HG03575 (cell line): Measurements from ENCODE around the gene PSD4.
A peak's percentile ranks its signal among the peaks of the same experiment; 100 is the strongest.

ENCODE experiments used
- ATAC-seq: cut with Tn5 transposase; IDR thresholded peaks from one replicate; pipeline ENCODE4 v1.9.1; 2021; ENCODE audit not compliant: unreplicated experiment, insufficient number of reproducible peaks, low FRiP score; ENCODE audit errors: extremely low read depth

The PSD4 gene

DNA sequence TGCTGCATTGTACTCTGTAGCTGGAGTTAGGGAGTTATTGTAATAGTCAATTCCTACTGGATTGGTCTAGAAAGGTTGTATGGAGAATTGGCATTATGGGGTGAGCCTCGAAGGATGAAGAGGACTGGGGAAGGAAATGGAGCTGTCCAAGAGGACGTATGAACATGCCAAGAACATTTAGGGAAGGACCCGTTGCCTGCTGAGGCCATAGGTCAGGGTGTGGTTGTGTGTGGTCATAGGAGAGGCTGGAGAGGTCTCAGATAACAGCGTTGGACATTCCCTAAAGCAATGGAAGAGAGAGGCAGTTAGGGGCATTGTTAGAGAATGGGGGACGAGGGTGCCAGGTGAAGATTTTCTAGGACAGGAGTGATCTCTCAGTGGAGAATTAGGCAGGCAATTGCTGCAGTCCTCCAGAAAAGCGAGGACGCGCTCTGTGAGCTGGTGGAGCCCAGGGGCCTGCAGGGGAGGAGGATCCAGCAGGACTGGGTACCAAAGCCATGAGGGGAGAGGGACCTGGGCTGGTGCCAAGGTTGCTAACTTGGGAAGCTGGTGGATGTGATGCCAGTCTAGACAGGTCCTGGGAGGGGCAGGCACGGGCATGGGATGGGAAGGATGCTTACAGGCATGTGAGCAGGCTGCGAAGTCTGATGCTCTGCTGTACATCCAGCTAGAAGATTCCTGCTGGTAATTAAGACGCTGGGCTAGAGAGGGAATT, 9.4 kb upstream of the PSD4 start:
- ATAC-seq, result no peak

DNA sequence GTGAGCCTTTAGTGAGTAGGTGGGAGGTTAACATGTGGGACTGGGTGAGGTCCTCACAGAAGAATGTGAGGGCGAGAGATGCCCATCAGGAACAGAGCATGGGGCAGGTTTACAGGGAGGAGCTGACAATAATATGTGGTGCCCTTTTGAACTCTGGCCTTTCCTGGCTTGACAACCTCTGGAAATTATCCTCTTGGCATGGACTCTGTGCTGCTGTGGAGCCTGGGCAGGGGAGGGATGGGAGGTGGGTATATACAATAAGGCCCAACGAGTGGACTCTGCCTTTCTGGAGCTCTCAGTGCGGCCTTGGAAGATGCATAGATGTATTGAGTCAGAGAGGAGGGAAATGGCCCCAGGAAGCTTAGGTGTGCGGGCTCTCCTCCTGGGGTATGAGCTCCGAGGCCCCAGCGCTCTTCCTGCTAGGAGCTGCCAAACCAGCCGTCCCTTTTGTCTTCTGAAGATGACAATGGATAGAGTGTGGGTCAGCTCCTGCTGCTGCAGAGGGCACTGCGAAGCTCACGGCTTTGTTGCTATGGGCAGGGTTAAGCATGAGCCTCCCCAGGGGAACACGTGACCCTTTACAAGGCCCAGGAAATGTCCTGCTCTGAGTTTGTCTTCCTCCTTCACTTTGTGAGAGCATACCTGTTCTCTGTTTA, 8.7 kb upstream of the PSD4 start:
- ATAC-seq, result no peak

DNA sequence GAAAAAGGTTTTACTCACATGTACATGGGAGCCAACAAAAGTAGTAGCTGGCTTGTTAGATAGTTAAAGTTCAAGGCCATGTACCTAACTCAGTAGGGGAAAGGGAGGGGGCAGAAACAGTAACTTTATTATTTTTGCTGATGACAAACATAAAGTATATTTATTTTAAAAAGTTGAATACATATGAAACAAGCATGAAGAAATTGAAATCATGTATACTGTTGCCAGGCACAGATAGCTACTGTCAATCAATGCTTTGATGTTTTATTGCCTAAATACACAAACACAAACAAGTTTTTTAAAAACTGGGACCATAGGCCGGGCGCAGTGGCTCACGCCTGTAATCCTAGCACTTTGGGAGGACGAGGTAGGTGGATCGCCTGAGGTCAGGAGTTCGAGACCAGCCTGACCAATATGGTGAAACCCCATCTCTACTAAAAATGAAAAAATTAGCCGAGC, 7.6 kb upstream of the PSD4 start:
- no peak for ATAC-seq

DNA sequence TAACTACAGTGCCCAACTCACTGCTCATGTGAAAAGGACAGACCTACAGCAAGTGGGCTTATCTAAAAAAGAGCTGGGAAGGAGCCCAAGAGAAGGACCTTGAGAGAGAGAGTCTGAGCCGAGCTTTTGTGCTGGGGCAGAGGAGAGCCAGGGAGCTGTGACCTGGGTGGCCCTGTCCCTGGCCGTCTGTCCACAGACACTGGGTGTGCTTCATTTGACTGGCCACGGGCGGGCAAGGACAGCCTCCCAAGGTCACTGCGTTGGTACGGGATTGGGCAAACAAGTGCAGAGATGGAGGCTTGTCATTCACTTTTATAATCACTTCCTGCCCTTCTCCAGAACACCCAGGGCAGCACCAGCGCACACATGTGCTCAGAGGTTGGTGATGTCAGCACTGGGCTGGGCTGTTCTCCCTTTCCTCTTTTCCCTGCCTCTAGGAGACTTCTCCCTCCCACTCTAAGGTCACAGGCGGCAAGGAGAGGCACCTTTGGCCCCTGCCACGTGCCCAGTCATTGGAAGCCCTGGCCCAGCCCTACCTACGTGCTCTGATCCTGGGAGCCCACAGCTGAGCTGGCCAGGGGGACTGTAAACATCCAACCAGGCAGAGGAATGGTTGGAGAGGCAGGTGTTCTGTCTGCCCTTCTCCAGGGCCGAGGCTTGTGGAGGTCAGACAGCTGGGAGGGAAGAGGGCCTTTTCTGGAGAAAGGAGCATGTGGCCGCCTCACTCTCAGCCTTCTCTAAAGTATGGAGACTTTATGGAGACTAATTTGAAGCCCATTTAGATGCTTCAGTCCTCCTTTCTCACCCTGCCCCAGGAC, 6.4 kb upstream of the PSD4 start:
- ATAC-seq, result no peak

DNA sequence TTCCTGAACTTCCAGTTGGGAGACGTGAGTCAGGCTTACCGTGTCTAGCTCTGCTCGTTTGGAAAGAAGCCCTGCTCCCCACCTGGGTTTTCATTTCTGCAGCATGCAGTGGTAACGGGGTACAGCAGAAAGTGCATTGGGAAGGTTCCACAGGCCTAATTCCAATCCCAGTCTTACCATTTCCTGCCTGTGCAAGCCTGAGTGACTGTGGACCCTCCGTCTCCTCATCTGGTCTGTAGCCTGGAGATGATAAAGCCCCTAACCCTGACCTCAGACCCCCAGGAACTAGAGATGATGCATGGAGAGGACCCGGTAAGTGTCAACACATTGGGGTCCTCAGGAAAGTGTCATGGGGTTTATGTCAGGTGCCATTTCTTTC, 5.8 kb upstream of the PSD4 start:
- no peak for ATAC-seq

DNA sequence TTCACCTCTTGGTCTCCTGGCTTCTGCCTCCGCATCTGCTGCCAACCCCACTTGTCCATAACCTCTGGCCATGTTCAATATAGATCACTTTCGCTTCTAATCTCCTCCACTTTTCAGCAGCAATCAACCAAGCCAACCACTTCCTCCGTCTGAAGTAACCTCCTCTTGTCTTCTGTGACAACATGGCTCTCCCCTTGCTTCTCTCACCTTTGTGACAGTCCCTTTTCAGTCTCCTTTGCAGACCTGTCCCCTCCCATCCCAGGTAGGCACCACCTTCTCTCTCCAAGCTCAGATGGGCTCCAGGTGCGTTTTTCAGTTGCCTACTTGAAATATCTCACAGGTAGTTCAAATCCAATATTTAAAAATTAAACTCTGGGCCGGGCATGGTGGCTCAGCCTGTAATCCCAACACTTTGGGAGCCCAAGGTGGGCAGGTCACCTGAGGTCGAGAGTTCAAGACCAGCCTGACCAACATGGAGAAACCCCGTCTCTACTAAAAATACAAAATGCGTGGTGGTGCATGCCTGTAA, 4.7 kb upstream of the PSD4 start:
- ATAC-seq, result no peak

DNA sequence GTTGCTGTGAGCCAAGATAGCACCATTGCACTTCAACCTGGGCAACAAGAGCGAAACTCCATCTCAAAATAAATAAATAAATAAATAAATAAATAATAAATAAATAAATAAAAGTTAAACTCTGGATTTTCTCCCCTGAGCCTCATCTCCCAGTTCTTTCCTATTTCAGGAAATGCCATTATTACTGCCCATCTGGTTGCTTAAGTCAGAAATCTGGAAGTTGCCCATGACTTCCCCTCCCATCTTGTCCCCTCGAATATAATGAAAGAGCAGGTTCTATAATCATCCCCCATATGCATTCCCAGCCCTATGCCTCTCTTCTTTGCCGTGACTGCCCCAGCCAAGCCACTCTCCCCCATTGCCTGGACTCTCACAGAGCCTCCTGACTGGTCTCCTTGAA, 4.2 kb upstream of the PSD4 start:
- no peak for ATAC-seq

DNA sequence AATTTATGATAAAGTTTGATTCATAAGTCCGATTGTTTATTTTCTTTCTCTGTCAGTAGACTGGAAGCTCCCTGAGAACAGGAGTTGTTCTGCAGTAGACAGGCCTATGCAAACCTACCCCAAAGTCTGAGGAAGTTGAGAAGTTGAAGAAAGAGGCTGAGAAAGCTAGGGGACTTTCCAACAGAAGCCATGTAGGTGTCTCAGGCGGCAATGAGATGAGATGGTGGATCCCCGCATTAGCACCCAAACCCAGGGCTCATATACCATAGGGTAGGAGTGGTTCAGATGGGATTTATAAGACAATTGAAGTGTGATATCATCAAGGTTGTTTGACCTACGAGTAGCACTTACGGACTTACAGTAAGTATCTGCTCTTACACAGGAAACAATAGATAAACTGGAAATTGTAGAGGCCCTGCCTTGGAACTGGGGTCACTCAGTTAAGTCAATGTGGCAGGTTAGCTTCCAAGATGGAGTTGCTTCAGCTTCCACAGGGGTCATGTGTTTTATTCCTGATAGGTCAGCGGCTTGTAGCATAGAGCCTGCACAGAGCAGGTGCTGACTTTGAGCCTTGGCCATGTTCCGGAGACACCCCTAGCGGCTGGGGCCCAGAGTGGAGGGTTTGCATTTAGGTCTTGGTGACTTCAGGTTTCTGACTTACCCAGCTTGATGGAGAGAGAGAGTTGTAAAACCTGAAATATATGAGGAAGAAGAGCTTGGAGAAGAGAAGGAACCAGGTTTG, 2.3 kb upstream of the PSD4 start:
- no peak for ATAC-seq

DNA sequence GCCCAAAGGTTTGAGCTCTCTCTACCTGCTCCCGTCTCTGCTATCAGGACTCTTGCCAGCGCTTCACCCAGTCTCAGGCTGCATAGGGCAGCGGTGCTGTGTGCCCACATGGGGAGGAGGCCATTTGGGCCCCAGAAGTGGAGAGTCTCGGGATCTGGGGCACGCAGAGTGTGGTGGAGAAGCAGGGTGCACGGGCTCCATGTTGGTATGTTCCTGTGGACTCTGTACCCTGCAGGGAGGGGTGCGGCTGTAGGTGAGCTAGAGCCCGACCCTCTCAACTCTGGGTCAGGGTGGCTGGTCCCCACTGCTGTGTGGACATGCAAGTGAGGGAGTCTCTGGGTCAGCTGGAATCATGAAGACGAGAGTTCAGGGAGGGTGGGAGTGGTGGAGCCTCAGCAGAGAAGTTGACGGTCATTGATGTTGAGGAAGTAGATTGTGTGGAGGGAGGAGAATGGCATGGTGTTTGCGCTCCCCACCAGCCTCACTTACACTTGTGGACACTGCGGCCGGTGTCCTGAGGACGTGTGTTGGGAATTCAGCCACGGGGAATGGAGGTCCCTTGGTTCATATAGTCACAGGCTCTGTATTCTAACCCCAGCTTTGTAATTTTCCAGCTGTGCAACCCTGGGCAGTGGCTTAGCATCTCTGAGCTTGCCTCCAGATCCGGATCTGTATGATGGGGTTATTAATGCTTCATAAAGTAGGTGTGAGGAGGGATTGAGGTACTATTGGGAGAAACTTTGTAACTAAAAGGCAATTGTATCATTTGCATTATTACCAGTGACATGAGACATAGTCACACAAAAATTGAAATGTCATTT, 840 bp upstream of the PSD4 start:
- no peak for ATAC-seq

DNA sequence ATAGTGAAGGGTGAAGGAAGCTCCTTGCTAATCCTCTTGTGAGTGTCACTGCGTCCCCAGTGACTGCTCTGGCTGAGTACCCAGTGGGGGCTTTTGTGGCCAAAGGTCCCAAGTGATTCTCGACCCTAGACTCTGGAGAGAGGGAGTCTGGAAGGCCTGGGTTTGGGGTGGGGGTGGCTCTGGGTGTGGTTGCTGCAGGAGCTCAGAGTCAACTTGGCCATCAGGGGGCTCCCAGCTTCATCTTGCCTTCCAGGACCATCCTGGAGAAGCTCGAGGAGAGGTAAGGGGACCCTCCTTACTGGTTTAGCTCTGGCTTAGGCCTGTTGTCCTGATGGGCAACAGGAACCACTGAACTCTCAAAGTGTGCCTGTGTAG, 592 bp downstream of the PSD4 start:
- no peak for ATAC-seq

DNA sequence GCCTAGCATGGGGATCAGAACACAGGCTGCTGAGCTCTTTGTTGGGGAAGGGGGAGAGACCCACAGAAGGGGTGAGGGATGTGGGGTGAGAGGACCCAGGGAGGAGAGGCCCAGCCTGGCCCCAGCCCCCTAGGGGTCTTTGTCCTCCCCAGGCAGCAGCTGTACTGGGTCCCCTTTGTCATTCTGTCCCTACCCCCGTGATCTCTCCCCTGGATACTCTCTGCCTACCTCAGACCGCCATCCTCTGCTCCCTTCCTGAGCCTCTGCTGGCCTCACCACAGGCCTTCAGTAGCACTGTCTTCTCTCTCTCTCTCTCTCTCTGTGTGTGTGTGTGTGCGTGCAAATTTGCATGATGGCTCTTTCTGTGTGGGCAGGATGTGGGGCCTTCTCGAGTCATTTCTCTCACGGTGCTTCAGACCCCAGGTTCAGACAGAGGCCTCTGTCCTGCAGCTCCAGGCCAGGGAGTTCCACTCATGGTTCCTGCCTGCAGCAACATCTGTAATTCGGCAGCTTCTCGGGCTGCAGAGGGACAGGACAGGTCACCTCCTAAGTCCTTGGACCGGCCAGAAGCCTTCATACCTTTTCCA, 1.4 kb downstream of the PSD4 start:
- peak; percentile 33 for ATAC-seq

DNA sequence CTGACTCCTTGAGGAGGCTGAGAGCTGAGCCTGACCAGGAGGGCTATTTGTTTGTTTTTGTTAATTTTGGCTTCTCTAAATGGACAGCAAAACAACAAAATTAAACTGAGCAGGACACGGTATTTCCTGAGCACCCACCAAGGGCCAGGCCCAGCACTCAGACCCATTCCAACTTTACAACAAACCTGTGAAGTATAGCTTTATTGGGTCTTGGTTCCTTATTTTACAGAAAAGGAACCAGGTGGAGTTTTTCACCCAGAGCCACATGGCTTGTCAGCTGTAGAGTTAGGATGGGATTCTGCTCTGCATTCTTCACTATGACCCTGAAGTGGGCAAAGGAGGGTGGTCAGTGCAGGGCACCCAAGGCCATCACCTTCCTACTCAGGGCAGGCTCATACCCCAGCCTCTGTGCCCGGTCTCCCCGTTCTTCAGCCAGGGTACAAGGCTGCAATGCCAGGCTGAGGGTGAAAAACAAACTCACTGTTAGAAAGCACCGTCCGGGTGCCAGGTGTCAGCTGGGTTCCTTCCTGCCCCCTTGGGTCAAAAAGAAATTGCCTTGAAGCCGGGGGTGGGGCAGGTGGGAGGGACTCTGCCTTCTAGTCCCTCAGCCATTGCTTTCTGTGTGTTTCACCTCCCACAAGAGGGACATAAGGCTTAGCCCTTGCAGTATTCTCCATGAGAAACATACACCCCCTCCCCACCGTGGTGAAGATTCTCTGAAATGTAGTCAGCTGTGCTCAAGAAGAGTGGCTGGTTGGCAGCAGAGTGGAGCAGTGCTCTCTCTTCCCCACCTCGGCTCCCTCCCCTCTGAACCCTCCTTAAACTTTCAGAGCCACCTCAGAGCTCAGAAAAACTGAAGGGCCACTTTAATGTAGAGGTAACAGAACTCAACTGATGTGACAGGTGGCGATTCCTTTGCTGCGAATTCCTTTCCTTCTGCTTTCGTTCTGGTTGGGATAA, 2.2 kb downstream of the PSD4 start:
- ATAC-seq, result no peak

DNA sequence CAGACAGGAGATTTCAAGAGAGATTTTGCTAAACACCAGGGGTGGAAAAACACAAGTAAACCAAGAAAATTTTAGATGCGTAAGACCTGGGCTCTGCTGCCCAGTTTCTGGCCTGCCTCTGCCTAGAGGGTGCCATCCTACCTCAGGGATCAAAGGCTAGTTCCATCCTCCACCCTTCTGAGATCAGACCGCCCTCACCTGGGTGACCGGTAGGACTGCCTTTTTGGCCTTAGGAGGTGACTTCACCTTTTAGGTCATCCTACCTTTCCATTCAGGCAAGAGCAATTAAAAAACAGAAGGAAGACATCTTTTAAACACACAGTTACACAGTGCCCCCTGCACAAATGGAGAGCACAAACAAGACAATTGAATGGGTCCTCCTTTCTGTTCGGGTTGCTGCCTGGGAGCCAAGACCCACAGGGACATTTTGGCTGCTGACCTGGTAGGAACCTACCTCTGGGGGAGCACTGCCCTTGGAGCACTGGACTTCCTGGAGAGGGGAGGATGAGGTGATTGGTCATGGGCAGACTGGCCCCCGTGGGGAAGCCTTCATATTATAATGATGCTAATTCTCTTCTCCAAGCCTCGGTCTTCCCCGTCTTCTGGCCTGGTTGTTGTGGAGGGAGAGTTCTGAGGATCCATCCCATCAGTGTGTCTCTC, 3.1 kb downstream of the PSD4 start:
- no peak for ATAC-seq

DNA sequence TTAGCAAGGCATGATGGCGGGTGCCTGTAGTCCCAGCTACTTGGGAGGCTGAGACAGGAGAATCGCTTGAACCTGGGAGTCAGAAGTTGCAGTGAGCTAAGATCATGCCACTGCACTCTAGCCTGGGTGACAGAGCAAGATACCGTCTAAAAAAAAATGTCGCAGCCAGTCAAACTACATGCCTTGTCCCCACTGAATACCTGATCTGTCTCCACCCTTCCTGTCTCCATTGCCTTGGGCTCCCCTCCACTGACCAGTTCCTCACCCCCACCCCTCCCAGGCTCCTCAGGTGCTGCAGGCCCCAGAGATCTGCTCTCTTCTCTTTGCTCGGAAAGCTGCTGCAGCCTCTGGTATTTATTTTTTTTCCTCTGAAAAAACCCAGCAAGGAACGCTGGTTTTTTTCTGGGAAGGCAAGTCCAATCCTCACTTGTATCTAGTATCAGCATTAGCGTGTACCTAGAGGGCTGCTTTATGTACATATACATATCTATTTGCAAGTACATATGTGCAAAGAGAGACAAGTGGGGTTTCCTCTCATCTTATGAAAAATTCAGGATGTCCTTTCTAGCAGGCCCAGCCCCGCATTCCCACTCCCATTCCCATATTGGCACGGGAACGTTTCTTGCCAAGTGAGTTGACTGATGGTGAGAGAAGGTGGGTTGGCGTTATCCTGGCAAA, 4.4 kb downstream of the PSD4 start:
- ATAC-seq, result no peak

DNA sequence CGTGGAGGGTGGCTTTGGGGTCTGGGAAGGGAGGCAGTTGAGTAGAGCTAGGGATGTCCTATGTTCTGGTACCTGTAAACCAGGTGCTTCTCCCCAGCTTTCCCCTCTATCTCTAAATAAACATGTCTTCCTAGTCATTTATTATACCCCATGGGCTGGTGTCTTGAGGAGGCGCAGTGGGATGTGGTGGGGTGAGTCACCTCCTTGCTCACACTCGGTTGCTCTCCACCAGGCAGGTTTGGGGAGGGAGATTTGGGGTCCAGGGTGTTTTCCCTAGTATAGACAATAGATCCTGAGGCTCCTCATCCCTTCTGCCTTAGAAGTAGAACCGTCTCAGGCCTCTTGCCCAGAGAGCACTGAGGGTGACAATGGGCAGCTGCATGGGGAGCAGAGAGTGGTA, 5.1 kb downstream of the PSD4 start:
- ATAC-seq, result no peak

DNA sequence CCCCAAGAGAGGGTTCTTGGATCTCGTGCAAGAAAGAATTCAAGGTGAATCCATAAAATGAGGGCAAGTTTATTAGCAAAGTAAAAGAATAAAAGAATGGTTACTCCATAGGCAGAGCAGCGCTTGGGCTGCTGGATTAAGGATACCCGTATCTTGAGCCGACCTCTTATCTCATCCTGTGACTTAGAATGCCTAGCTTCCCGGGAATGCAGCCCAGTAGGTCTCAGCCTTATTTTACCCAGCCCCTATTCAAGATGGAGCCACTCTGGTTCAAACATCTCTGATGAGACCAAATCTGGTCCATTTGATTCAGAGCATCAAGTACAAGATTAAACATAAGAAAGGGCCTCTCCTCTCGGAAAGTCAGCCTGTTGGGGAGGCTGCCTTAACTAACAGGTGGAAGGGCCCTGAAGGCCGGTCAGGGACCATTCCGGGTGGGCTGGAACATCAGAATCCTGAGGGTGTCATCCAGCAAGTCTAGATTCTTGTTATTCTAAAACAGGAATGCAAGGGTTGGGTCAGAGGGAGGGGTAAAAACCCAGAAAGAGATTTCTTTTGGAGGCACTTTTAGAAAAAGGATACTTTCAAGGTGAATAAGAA, 5.8 kb downstream of the PSD4 start:
- no peak for ATAC-seq
